Mesenchymal stem cell (in vitro differentiated cells and primary cell): Measurements from ENCODE around the gene CLIC3.
A peak's percentile ranks its signal among the peaks of the same experiment; 100 is the strongest.

Source experiments
- DNase-seq: peaks from one replicate; pipeline ENCODE4 v3.0.0-alpha.2; 2013
- H2AFZ ChIP-seq: one replicate; pipeline ENCODE4 v1.6.1; 2013; ENCODE audit warnings: low read depth, mild to moderate bottlenecking, control low read depth, inconsistent platforms, low read length, moderate library complexity
- H2AK5ac ChIP-seq: 2 replicates; pipeline ENCODE4 v1.6.1; 2013; ENCODE audit warnings: low read length, moderate library complexity, mild to moderate bottlenecking, inconsistent platforms; ENCODE audit not compliant: severe bottlenecking
- H2BK120ac ChIP-seq: one replicate; pipeline ENCODE4 v1.6.1; 2013; ENCODE audit warnings: low read depth, mild to moderate bottlenecking, inconsistent platforms, low read length, moderate library complexity
- H2BK12ac ChIP-seq, 2 experiments: one replicate each; pipeline ENCODE4 v1.6.1; 2013; ENCODE audit warnings: inconsistent platforms in 2 of 2, low read length in 2 of 2, mild to moderate bottlenecking in 2 of 2, moderate library complexity in 2 of 2, control low read depth in 1 of 2
- H2BK15ac ChIP-seq: one replicate; pipeline ENCODE4 v1.6.1; 2013; ENCODE audit warnings: mild to moderate bottlenecking, low read depth, inconsistent platforms; ENCODE audit not compliant: poor library complexity, severe bottlenecking
- H2BK5ac ChIP-seq: 2 replicates; pipeline ENCODE4 v1.6.1; 2013; ENCODE audit warnings: low read depth, mild to moderate bottlenecking, low read length, control low read depth, inconsistent platforms; ENCODE audit not compliant: poor library complexity, severe bottlenecking
- H3K14ac ChIP-seq, 2 experiments: one replicate each; pipeline ENCODE4 v1.6.1; 2013; ENCODE audit warnings: inconsistent platforms in 2 of 2, low read length in 2 of 2, control low read depth in 1 of 2, mild to moderate bottlenecking in 1 of 2, moderate library complexity in 1 of 2
- H3K18ac ChIP-seq, 2 experiments: one replicate each; pipeline ENCODE4 v1.6.1; 2013; ENCODE audit warnings: inconsistent platforms in 2 of 2, low read length in 2 of 2, control low read depth in 1 of 2, low read depth in 1 of 2, mild to moderate bottlenecking in 1 of 2
- H3K23ac ChIP-seq, 2 experiments: one replicate each; pipeline ENCODE4 v1.6.1; 2013; ENCODE audit warnings: inconsistent platforms in 2 of 2, low read length in 2 of 2, mild to moderate bottlenecking in 2 of 2, moderate library complexity in 2 of 2, control low read depth in 1 of 2
- H3K27ac ChIP-seq: 2 replicates; pipeline ENCODE4 v1.5.1; 2013; ENCODE audit warnings: mild to moderate bottlenecking, moderate library complexity, low read length, control low read depth, inconsistent platforms; ENCODE audit not compliant: poor library complexity, severe bottlenecking
- H3K27me3 ChIP-seq, 2 experiments: 2 replicates each; pipeline versions ENCODE4 v1.6.1 to v1.7.0; 2013; ENCODE audit warnings: low read length in 2 of 2, mild to moderate bottlenecking in 2 of 2, moderate library complexity in 2 of 2, control low read depth in 1 of 2, inconsistent platforms in 1 of 2; ENCODE audit not compliant: control insufficient read depth in 1 of 2, insufficient read depth in 1 of 2
- H3K36me3 ChIP-seq, 2 experiments: 2 replicates each; pipeline versions ENCODE4 v1.6.1 to v1.7.0; 2013; ENCODE audit warnings: low read length in 2 of 2, control low read depth in 1 of 2, inconsistent platforms in 1 of 2, low read depth in 1 of 2, mild to moderate bottlenecking in 1 of 2; ENCODE audit not compliant: insufficient read depth in 2 of 2, control insufficient read depth in 1 of 2
- H3K4ac ChIP-seq, 2 experiments: one replicate each; pipeline ENCODE4 v1.6.1; 2013; ENCODE audit warnings: inconsistent platforms in 2 of 2, low read length in 2 of 2, mild to moderate bottlenecking in 2 of 2, moderate library complexity in 2 of 2, control low read depth in 1 of 2, low read depth in 1 of 2
- H3K4me1 ChIP-seq: 2 replicates; pipeline ENCODE4 v1.6.1; 2013; ENCODE audit warnings: low read depth, low read length, control low read depth; ENCODE audit not compliant: control insufficient read depth, insufficient read depth
- H3K4me2 ChIP-seq: 2 replicates; pipeline ENCODE4 v1.6.1; 2013; ENCODE audit warnings: low read length, mild to moderate bottlenecking, inconsistent platforms; ENCODE audit not compliant: poor library complexity, severe bottlenecking
- H3K4me3 ChIP-seq, 2 experiments: 2 replicates each; pipeline versions ENCODE4 v1.5.1 to v1.7.0; 2013; ENCODE audit warnings: low read length in 2 of 2, mild to moderate bottlenecking in 2 of 2, control low read depth in 1 of 2, low read depth in 1 of 2; ENCODE audit not compliant: insufficient read depth in 1 of 2
- H3K79me1 ChIP-seq: replicated peaks from 2 replicates; pipeline ENCODE4 v1.6.1; 2013; ENCODE audit warnings: mild to moderate bottlenecking, control low read depth, low read length, inconsistent platforms; ENCODE audit not compliant: poor library complexity, severe bottlenecking
- H3K9ac ChIP-seq: 2 replicates; pipeline ENCODE4 v1.7.0; 2013; ENCODE audit warnings: mild to moderate bottlenecking, low read length, moderate library complexity
- H3K9me3 ChIP-seq: 2 replicates; pipeline ENCODE4 v1.7.0; 2013; ENCODE audit warnings: mild to moderate bottlenecking, low read length; ENCODE audit not compliant: control insufficient read depth
- H4K8ac ChIP-seq: one replicate; pipeline ENCODE4 v1.6.1; 2013; ENCODE audit warnings: inconsistent platforms, mild to moderate bottlenecking, low read length, moderate library complexity
- H4K91ac ChIP-seq: one replicate; pipeline ENCODE4 v1.6.1; 2013; ENCODE audit warnings: mild to moderate bottlenecking, low read length, inconsistent platforms
- WGBS: methylation state at CpG from one replicate; pipeline ENCODE4 v1.1.7; 2013; ENCODE audit warnings: mixed read lengths; 5-methylcytosine and 5-hydroxymethylcytosine counted together

Gene CLIC3

DNA sequence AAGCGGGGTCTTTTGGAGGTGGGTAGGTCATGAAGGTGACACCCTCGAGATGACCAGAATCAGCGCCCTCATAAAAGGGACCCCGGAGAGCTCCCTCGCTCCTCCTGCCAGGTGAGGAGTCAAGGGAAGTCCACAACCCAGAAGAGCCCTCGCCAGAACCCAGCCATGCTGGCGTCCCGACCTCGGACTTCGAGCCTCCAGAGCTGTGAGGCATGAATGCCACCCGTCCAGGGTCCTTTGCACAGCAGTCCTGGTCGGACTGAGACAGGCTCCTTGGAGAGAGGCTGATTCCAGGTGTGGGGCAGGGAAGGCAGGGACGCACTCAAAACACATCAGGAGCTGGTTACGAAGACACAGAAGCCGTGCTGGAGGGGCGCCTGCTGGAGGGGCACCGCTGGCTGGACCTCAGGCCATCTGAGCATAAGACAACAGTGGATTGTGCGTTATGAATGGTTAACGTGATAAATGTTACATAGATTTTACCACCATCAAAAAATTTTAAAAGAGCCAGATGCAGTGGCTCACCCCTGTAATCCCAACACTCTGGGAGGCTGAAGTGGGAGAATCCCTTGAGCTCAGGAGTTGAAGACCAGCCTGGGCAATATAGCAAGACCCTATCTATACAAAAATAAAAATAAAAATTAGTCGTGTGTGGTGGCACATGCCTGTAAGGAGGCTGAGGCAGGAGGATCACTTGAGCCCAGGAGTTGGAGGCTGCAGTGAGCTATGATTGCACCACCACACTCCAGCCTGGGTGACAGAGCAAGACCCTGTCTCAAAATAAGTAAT is 5.7 kb upstream of the CLIC3 start:
- peak overlapping the region; percentile 47 for H4K91ac ChIP-seq
- H3K27ac ChIP-seq = no peak overlapping the region
- peaks cover 0 to 3% of the 10 kb centered on the region in 2 experiments for H3K27me3 ChIP-seq
- WGBS = 93% methylated on average over 17 of the region's 20 CpGs
- no peak overlapping the region for H3K4me2 ChIP-seq
- H3K23ac ChIP-seq = no peak overlapping the region
- no peaks in the 10 kb centered on the region for H3K9me3 ChIP-seq
- H2AK5ac ChIP-seq = no peak overlapping the region
- H4K8ac ChIP-seq = no peak overlapping the region
- H3K14ac ChIP-seq = no peak overlapping the region
- peak overlapping the region in 1 of 2 experiments; percentile 31 for H3K4ac ChIP-seq
- H3K4me3 ChIP-seq = no peak overlapping the region
- H2BK5ac ChIP-seq = no peak overlapping the region
- peak overlapping the region in 1 of 2 experiments; percentile 35 for H2BK12ac ChIP-seq
- H3K9ac ChIP-seq = no peak overlapping the region
- H3K18ac ChIP-seq = no peak overlapping the region
- no peaks in the 10 kb centered on the region for H3K36me3 ChIP-seq
- DNase-seq = no peak
- peak overlapping the region; percentile 67 for H2BK15ac ChIP-seq
- H2AFZ ChIP-seq = no peak overlapping the region
- H2BK120ac ChIP-seq = no peak overlapping the region
- peaks cover 34% of the 10 kb centered on the region for H3K4me1 ChIP-seq
- no peaks in the 10 kb centered on the region for H3K79me1 ChIP-seq

DNA sequence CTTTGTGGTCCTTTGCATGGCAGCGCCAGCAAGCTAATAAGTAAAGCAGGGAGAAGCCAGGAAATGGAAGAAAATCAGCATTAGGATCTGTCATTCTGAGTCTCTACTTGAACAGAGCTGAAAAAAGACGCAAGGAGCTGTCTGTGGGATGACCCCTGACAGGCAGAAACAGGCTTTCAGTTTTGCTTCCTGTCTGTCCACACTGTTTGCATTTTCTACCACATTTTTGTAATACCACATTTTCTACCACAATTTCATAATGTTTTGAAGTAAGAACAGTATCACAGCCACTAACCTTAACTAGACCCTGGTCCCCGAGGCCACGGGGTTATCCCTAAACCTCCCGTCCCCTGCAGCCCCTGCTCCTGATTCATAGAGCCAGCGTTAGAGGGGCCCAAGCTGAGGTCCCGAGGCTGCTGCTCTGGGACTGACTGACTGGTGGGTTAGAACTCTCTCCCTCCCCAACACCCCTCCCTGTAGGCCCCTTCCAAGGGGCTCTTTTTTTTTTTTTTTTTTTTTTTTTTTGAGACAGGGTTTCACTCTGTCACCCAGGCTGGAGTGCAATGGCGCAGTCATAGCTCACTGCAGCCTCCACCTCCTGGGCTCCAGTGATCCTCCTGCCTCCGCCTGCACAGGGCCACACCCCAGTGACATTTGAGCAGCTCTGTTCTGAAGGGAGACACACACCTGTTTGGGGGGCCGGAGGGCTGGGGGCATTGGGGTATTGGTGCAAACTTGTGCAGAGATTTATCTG is 4.0 kb upstream of the CLIC3 start:
- Histone ChIP-seq H3K27ac (peak overlapping the region; percentile 72), H3K4me1 (peaks cover 47% of the 10 kb centered on the region), H3K4me3 (no peak overlapping the region), H3K23ac (no peak overlapping the region), H3K18ac (no peak overlapping the region), H4K91ac (no peak overlapping the region), H3K9me3 (no peaks in the 10 kb centered on the region), H2BK5ac (no peak overlapping the region), H3K79me1 (no peaks in the 10 kb centered on the region), H3K4me2 (peak overlapping the region; percentile 13), H3K4ac (no peak overlapping the region), H2BK12ac (peak overlapping the region in 1 of 2 experiments; percentile 68), H2BK15ac (no peak overlapping the region), H4K8ac (peak overlapping the region; percentile 83), H2AK5ac (no peak overlapping the region), H3K9ac (no peak overlapping the region), H2AFZ (no peak overlapping the region), H3K36me3 (peaks cover 0 to 7% of the 10 kb centered on the region in 2 experiments), H2BK120ac (no peak overlapping the region), H3K27me3 (peaks cover 0 to 5% of the 10 kb centered on the region in 2 experiments), H3K14ac (no peak overlapping the region)
- peak; percentile 79 for DNase-seq
- 66% methylated on average over 10 of the region's 10 CpGs for WGBS

DNA sequence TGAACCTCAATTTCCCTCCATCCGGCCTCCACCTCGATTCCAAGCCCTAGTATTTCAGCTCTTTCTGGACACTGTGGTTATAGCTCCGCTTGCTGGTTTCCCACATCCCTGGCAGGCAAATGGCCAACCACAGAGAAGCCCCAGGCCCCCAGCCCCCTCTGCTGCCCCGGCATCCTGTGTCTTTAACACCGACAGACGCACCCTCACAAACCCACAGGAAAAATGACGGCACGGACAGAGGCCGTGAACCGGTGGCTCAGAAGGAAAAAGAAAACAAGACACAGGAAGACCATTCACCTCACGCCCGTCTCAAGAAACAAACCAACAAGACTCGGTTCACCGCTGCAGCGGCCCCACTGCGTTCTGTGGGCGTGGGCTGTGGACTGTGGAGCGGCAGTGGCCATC is 1.5 kb upstream of the CLIC3 start:
- Histone ChIP-seq H2BK120ac (no peak overlapping the region), H2BK12ac (peak overlapping the region; percentile 67 to 80), H3K9me3 (no peaks in the 10 kb centered on the region), H2AK5ac (no peak overlapping the region), H3K36me3 (peaks cover 0 to 28% of the 10 kb centered on the region in 2 experiments), H3K27me3 (peaks cover 0 to 5% of the 10 kb centered on the region in 2 experiments), H3K27ac (peak overlapping the region; percentile 43), H3K4me3 (no peak overlapping the region), H4K8ac (no peak overlapping the region), H3K14ac (peak overlapping the region in 1 of 2 experiments; percentile 21), H2BK5ac (no peak overlapping the region), H3K4me1 (peaks cover 59% of the 10 kb centered on the region), H3K23ac (no peak overlapping the region), H3K18ac (no peak overlapping the region), H3K4ac (peak overlapping the region in 1 of 2 experiments; percentile 61), H3K4me2 (no peak overlapping the region), H4K91ac (no peak overlapping the region), H3K9ac (no peak overlapping the region), H2AFZ (no peak overlapping the region), H3K79me1 (peaks cover 13% of the 10 kb centered on the region), H2BK15ac (no peak overlapping the region)
- no peak for DNase-seq
- WGBS = 90% methylated on average over 18 of the region's 18 CpGs

DNA sequence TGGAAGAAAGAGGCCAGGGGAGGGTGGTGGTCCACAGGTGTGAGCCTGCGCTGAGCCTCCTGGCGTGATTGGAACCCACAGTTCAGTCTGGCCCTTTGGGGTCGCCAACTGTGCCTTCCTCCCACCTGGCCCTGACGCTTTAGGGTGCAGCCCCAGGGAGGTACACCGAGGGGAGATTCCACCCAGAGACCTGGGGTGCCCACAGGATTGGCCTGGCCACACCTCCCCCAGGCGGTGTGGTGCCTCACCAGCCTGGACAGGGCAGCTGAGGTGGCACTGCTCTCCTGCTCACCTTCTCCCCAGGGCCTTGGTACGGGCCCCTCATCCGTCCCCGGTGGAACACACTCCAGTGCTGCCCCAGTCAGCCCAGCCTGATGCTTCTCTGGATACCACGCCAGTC is 1.0 kb upstream of the CLIC3 start:
- Histone ChIP-seq H3K4me1 (peaks cover 58% of the 10 kb centered on the region), H4K91ac (peak overlapping the region; percentile 2), H2BK120ac (no peak overlapping the region), H3K79me1 (peaks cover 15% of the 10 kb centered on the region), H4K8ac (no peak overlapping the region), H3K9me3 (no peaks in the 10 kb centered on the region), H2AFZ (no peak overlapping the region), H3K36me3 (peaks cover 0 to 28% of the 10 kb centered on the region in 2 experiments), H3K18ac (peak overlapping the region in 1 of 2 experiments; percentile 40), H2BK5ac (no peak overlapping the region), H2AK5ac (peak overlapping the region; percentile 47), H3K4me2 (no peak overlapping the region), H2BK12ac (peak overlapping the region; percentile 20 to 95), H3K27me3 (peaks cover 0 to 5% of the 10 kb centered on the region in 2 experiments), H2BK15ac (peak overlapping the region; percentile 60), H3K14ac (no peak overlapping the region), H3K9ac (no peak overlapping the region), H3K4ac (peak overlapping the region; percentile 30 to 61), H3K4me3 (no peak overlapping the region), H3K27ac (peak overlapping the region; percentile 19), H3K23ac (peak overlapping the region in 1 of 2 experiments; percentile 46)
- no peak for DNase-seq
- 87% methylated on average over 10 of the region's 10 CpGs for WGBS
